ENCODE results near the gene VCP. TPM values are rescaled to one million over a fixed set of nuclear protein-coding genes. Genes with fewer than 3 reads are reported as not detected.

Gene VCP
- polyA plus RNA-seq, 2 of the 4 experiments (the other 2 are of a cell fraction): 390 to 428 TPM

DNA sequence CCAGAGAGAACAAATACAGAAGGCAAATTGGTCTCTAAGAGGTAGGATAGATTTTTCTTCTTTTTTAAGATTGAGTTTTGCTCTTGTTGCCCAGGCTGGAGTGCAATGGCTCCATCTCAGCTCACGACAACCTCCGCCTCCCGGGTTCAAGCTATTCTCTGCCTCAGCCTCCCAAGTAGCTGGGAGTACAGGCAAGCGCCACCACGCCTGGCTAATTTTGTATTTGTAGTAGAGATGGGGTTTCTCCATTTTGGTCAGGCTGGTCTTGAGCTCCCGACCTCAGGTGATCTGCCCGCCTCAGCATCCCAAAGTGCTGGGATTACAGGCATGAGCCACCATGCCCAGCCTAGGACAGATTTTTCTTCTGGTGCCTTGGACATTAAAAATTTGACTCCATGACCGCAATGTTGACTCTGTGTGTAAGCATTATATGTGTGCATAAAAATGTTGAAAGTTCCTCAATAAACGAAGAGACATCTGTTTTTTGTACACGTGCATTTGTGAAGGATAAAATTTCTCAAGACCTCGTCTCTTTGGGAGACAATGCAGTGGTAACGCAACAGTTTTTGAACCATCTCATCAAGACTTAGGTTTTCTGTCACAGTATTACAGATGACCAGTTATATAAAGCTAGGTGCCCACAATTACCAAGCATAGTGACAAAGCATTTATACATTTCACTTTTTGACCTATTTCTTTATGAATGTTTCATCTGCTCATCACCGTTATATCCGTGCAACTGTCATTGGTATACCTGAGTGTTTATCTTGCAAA is 17.4 kb downstream of the VCP start:
- Histone ChIP-seq H3K4me2 (no peak overlapping the region), H3K4me1 (no peaks in the 10 kb centered on the region), H3K4me3 (no peak overlapping the region), H3K27ac (no peak overlapping the region), H3K9me3 (no peaks in the 10 kb centered on the region)
- FAIRE-seq (no peak), ATAC-seq (no peak), DNase-seq (ENCODE audit: low read depth in 1 of 2, low spot score in 1 of 2) (no peak)
- POLR2A ChIA-PET: interaction anchor here (3.4 kb wide), 1 partner anchor 17 kb away, joined by 16 read pairs; the partner anchor contains the start of gene VCP
- TF ChIP-seq FOXS1 (CRISPR knock-in tag; IDR thresholded peaks at IDR 0.05): no peak
- TF ChIP-seq POLR2AphosphoS2 (conservative IDR thresholded peaks at IDR 0.05; ENCODE audit: low read length): peak; percentile 39; the same call in 1 of the 2 replicates
- CTCF ChIA-PET: interaction anchor here (1.3 to 2.3 kb wide), 2 partner anchors 9 to 155 kb away, joined by 4 to 8 read pairs; no protein-coding TSS in a partner anchor
- WGBS (ENCODE audit: missing lambda C conversion rate): 93% methylated on average over 14 of the region's 14 CpGs

DNA sequence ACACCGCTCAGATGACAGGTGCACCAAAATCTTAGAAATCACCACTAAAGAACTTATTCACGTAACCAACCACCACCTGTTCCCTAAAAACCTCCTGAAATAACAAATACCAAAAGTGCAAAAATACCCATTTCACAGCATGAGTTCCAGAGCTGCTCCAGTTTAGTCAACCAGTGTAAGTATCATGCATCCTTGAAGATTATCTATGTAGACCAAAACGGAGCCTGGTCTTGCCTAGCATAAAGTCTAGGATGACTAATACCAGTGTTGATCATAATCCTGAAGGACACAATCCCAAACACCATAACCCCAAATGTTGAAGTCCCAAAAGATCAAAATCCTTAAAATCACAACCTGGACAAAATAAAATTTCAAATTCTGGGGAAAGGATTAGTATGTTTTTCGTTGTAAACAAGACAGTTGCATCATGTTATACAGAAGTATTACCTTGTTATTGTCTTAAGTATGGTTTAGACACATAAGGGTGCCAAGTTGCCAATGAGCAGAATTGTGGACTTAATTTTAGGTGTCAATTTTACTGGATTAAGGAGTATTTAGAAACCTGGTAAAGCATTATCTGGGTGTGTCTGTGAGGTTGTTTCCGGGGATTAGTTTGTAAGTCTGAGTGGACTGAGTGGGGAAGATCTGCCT is 18.1 kb downstream of the VCP start:
- POLR2A ChIA-PET: interaction anchor here (0.9 kb wide), 1 partner anchor 18 kb away, joined by 3 read pairs; the partner anchor contains the start of gene VCP
- Histone ChIP-seq H3K9me3 (no peaks in the 10 kb centered on the region), H3K4me3 (no peak overlapping the region), H3K4me2 (no peak overlapping the region), H3K4me1 (no peaks in the 10 kb centered on the region), H3K27ac (no peak overlapping the region)
- no peak for DNase-seq (ENCODE audit: low read depth in 1 of 2, low spot score in 1 of 2)
- ATAC-seq: no peak
- no peak for FAIRE-seq
- 51% methylated on average over 5 of the region's 5 CpGs for WGBS (ENCODE audit: missing lambda C conversion rate)
- no peak for TF ChIP-seq HDAC2 (IDR thresholded peaks at IDR 0.05)
- no peak for TF ChIP-seq HEYL (CRISPR knock-in tag; IDR thresholded peaks at IDR 0.05)
- TF ChIP-seq, protein P1, sequence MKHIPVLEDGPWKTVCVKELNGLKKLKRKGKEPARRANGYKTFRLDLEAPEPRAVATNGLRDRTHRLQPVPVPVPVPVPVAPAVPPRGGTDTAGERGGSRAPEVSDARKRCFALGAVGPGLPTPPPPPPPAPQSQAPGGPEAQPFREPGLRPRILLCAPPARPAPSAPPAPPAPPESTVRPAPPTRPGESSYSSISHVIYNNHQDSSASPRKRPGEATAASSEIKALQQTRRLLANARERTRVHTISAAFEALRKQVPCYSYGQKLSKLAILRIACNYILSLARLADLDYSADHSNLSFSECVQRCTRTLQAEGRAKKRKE (CRISPR knock-in tag; IDR thresholded peaks at IDR 0.05; ENCODE audit: low read depth): no peak
- TF ChIP-seq ZSCAN20 (CRISPR knock-in tag; IDR thresholded peaks at IDR 0.05): no peak
- peak; percentile 59; the same call in 1 of the 2 replicates for TF ChIP-seq POLR2AphosphoS2 (conservative IDR thresholded peaks at IDR 0.05; ENCODE audit: low read length)
- TF ChIP-seq FOSB (CRISPR knock-in tag; IDR thresholded peaks at IDR 0.05): peak; percentile 11; the same call in 1 of the 2 replicates
- CTCF ChIA-PET: interaction anchor here (0.7 to 2.3 kb wide), 5 partner anchors 9 to 353 kb away, joined by 3 to 8 read pairs (median 4); no protein-coding TSS in a partner anchor

DNA sequence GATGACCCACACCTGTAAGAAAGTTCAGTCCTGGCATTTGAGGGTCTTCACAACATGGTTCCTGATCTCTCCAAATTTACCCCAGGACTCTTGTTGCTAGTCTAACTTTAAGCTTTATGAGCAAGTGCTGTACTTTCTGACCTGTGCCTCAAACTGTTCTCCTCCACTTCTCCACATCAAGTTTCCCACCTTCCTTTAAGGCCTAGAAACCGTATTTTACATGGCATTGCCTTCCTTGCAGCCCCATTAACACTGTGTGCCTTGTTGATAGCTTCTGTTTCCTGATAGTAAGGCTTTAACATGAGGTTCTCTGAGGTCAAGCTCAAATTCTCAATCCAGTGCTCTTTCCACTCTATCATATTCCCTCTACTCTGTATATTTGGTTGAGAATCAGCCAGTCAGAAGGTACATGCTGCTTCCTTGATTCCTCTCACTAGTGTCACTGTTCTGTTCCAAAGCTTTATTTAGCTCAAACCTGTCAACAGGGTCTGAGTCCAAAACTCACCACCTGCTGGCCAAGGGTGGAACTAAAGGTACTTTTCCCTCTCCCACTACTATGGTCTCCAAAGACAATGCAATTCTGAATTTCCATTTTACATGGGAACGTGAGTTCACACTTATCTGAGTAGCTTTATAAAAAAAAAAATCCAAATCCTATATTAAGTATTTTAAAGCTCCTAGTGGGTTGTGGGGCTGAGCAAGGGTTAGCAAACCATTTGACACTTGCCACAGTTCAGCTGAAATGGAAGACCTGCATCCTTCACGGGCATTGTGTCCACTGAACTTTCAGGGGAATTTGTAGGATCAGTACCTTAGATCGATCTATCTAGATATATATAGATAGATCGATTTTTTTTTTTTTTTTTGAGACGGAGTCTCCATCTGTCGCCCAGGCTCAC is 21.1 kb downstream of the VCP start:
- ChIA-PET POLR2A (interaction anchor here (0.6 to 2.8 kb wide), 8 partner anchors 10 to 530 kb away, joined by 3 to 26 read pairs (median 3); partner anchors contain the start of genes FANCG and VCP), CTCF (interaction anchor here (0.5 to 4.8 kb wide), 31 partner anchors 9 to 1042 kb away, joined by 3 to 41 read pairs (median 4); partner anchors contain the start of genes DNAJB5, PIGO, RUSC2 and VCP)
- no peak overlapping the region for H3K4me3 ChIP-seq
- ATAC-seq (peak; percentile 78 to 86), DNase-seq (ENCODE audit: low read depth in 1 of 2, low spot score in 1 of 2) (peak; percentile 46 to 52), FAIRE-seq (no peak)
- H3K4me1 ChIP-seq: no peaks in the 10 kb centered on the region
- 0 out of 2 replicates have a peak, but pooled peaks have one; percentile 26 for TF ChIP-seq HOXA7 (CRISPR knock-in tag; IDR thresholded peaks at IDR 0.05)
- TF ChIP-seq EP300 (IDR thresholded peaks at IDR 0.05): no peak
- no peak for TF ChIP-seq MYC (IDR thresholded peaks at IDR 0.05; ENCODE audit: borderline replicate concordance, low read length)
- peak; percentile 75; the same call in 1 of the 2 replicates for TF ChIP-seq FOSB (CRISPR knock-in tag; IDR thresholded peaks at IDR 0.05)
- no peak; the same call in 1 of the 2 replicates for TF ChIP-seq POLR2AphosphoS2 (conservative IDR thresholded peaks at IDR 0.05; ENCODE audit: low read length)
- no peak for TF ChIP-seq ZSCAN20 (CRISPR knock-in tag; IDR thresholded peaks at IDR 0.05)
- no peak for TF ChIP-seq POLR2A (IDR thresholded peaks at IDR 0.05; ENCODE audit: low read length)
- peak in 1 of 2 experiments; percentile 33; a peak in 3 of 5 replicates for TF ChIP-seq RAD21 (conservative IDR thresholded peaks at IDR 0.05 in 1 of 2, IDR thresholded peaks at IDR 0.05 in 1 of 2)
- no peak for TF ChIP-seq RNF2 (IDR thresholded peaks at IDR 0.05; ENCODE audit: borderline replicate concordance, low read depth)
- no peak for TF ChIP-seq FOSL2 (IDR thresholded peaks at IDR 0.05)
- TF ChIP-seq FOSL2 (CRISPR knock-in tag; IDR thresholded peaks at IDR 0.05): no peak
- no peak for TF ChIP-seq CBX2 (IDR thresholded peaks at IDR 0.05; ENCODE audit: borderline replicate concordance, low read depth)
- TF ChIP-seq, protein P2, sequence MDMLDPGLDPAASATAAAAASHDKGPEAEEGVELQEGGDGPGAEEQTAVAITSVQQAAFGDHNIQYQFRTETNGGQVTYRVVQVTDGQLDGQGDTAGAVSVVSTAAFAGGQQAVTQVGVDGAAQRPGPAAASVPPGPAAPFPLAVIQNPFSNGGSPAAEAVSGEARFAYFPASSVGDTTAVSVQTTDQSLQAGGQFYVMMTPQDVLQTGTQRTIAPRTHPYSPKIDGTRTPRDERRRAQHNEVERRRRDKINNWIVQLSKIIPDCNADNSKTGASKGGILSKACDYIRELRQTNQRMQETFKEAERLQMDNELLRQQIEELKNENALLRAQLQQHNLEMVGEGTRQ (IDR thresholded peaks at IDR 0.05): no peak
- no peak for TF ChIP-seq EHF (CRISPR knock-in tag; IDR thresholded peaks at IDR 0.05)
- TF ChIP-seq, protein P3, sequence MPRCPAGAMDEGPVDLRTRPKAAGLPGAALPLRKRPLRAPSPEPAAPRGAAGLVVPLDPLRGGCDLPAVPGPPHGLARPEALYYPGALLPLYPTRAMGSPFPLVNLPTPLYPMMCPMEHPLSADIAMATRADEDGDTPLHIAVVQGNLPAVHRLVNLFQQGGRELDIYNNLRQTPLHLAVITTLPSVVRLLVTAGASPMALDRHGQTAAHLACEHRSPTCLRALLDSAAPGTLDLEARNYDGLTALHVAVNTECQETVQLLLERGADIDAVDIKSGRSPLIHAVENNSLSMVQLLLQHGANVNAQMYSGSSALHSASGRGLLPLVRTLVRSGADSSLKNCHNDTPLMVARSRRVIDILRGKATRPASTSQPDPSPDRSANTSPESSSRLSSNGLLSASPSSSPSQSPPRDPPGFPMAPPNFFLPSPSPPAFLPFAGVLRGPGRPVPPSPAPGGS (IDR thresholded peaks at IDR 0.05): no peak
- no peak for TF ChIP-seq GATA3 (IDR thresholded peaks at IDR 0.05; ENCODE audit: borderline replicate concordance)
- TF ChIP-seq, protein P4, sequence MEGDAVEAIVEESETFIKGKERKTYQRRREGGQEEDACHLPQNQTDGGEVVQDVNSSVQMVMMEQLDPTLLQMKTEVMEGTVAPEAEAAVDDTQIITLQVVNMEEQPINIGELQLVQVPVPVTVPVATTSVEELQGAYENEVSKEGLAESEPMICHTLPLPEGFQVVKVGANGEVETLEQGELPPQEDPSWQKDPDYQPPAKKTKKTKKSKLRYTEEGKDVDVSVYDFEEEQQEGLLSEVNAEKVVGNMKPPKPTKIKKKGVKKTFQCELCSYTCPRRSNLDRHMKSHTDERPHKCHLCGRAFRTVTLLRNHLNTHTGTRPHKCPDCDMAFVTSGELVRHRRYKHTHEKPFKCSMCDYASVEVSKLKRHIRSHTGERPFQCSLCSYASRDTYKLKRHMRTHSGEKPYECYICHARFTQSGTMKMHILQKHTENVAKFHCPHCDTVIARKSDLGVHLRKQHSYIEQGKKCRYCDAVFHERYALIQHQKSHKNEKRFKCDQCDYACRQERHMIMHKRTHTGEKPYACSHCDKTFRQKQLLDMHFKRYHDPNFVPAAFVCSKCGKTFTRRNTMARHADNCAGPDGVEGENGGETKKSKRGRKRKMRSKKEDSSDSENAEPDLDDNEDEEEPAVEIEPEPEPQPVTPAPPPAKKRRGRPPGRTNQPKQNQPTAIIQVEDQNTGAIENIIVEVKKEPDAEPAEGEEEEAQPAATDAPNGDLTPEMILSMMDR (IDR thresholded peaks at IDR 0.05): peak; percentile 52; the same call in 1 of the 3 replicates
- no peak for TF ChIP-seq FOXS1 (CRISPR knock-in tag; IDR thresholded peaks at IDR 0.05)
- TF ChIP-seq TFCP2L1 (CRISPR knock-in tag; IDR thresholded peaks at IDR 0.05): 0 out of 2 replicates have a peak, but pooled peaks have one; percentile 60
- TF ChIP-seq NFE2L2 (conservative IDR thresholded peaks at IDR 0.05; ENCODE audit: low read length): no peak
- WGBS (ENCODE audit: missing lambda C conversion rate): 75% methylated on average over 7 of the region's 7 CpGs
- no peak overlapping the region for H3K4me2 ChIP-seq
- H3K27ac ChIP-seq: no peak overlapping the region
- H3K9me3 ChIP-seq: no peaks in the 10 kb centered on the region

Data from A549 (cell line).